Panc1 (cell line): ENCODE results near the gene GCC2. TPM values are rescaled to one million over a fixed set of nuclear protein-coding genes. Genes with fewer than 3 reads are reported as not detected.

Experiments used
- ATAC-seq: fragments of 200-7000 bp; cut with Tn5 transposase; 2 replicates; pipeline ENCODE4 v1.9.1; 2020; ENCODE audit warnings: mild to moderate bottlenecking, moderate library complexity
- BruUV-seq: library from RNA; stranded (reverse); fragments of 400-500 nt; replicated peaks from 2 replicates; lab custom pipeline; 2021; lab: Mats Ljungman, UMichigan
- CTCF ChIA-PET: fragments of 300-600 bp; sonication (Branson Sonifier 250); formaldehyde crosslinking; loops from one replicate; lab custom pipeline; 2022; ENCODE audit warnings: antibody characterized with exemption; lab: Charles Lee
- POLR2A ChIA-PET: fragments of 300-600 bp; sonication (Branson Sonifier 250); formaldehyde crosslinking; loops from one replicate; lab custom pipeline; 2022; ENCODE audit warnings: antibody characterized with exemption; lab: Charles Lee
- DNase-seq: peaks from one replicate; pipeline ENCODE4 v3.0.0-alpha.2; 2010; ENCODE audit warnings: low read depth, low spot score
- H3K27ac ChIP-seq: 2 replicates; pipeline ENCODE4 v1.5.1; 2011; ENCODE audit warnings: mild to moderate bottlenecking, low read length, inconsistent platforms
- H3K27me3 ChIP-seq: fragments of 200-500 bp; sonication (Bioruptor generic); 2 replicates; pipeline ENCODE4 v1.6.0; 2014; ENCODE audit warnings: low read length, inconsistent platforms; ENCODE audit not compliant: control insufficient read depth, insufficient read depth
- H3K36me3 ChIP-seq: fragments of 200-500 bp; sonication (Bioruptor generic); 2 replicates; pipeline ENCODE4 v1.5.1; 2014; ENCODE audit warnings: inconsistent platforms, mild to moderate bottlenecking, low read length, moderate library complexity; ENCODE audit not compliant: control insufficient read depth, insufficient read depth
- H3K4me1 ChIP-seq: 2 replicates; pipeline ENCODE4 v1.5.1; 2011; ENCODE audit warnings: inconsistent platforms, mild to moderate bottlenecking, low read length, moderate library complexity; ENCODE audit not compliant: control insufficient read depth, insufficient read depth
- H3K4me3 ChIP-seq, 2 experiments: 2 replicates each; pipeline ENCODE4 v1.5.1; 2011 to 2012; ENCODE audit warnings: low read depth in 2 of 2, low read length in 2 of 2, mild to moderate bottlenecking in 2 of 2, inconsistent platforms in 1 of 2, moderate library complexity in 1 of 2
- H3K9me3 ChIP-seq: fragments of 200-500 bp; sonication (Bioruptor generic); 2 replicates; pipeline ENCODE4 v1.5.1; 2014; ENCODE audit warnings: low read depth, mild to moderate bottlenecking, inconsistent platforms, low read length, moderate library complexity; ENCODE audit not compliant: control insufficient read depth, insufficient read depth
- CTCF ChIP-seq: fragments of 450-650 bp; IDR thresholded peaks from 2 replicates; pipeline ENCODE4 v1.5.1; 2017; ENCODE audit warnings: mild to moderate bottlenecking
- POLR2AphosphoS5 ChIP-seq: IDR thresholded peaks from 2 replicates; pipeline ENCODE4 v1.6.1; 2012; ENCODE audit warnings: mild to moderate bottlenecking, low read depth, low read length, moderate library complexity
- REST ChIP-seq, 2 experiments: IDR thresholded peaks; 2 replicates each; pipeline ENCODE4 v1.6.1; 2011 to 2012; ENCODE audit warnings: low read depth in 2 of 2, control low read depth in 1 of 2, low read length in 1 of 2, mild to moderate bottlenecking in 1 of 2, moderate library complexity in 1 of 2; ENCODE audit not compliant: insufficient read depth in 1 of 2
- SIN3A ChIP-seq: IDR thresholded peaks from 2 replicates; pipeline ENCODE4 v1.6.1; 2012; ENCODE audit warnings: low read depth, mild to moderate bottlenecking, low read length, moderate library complexity, borderline replicate concordance; ENCODE audit not compliant: insufficient read depth
- TCF7L2 ChIP-seq: IDR thresholded peaks from 2 replicates; pipeline ENCODE4 v1.6.1; 2011; ENCODE audit warnings: mild to moderate bottlenecking, low read depth, low read length, inconsistent platforms
- in situ Hi-C: cut with HindIII; loops from 2 replicates; pipeline ENCODE4 v1.10.0; 2016; ENCODE audit warnings: low sequenced_read_pairs, low pct_unique_long_range_greater_than_20kb
- intact Hi-C: fragments of 100-400 bp; cut with micrococcal nuclease; formaldehyde crosslinking; loops from one replicate; pipeline ENCODE4 v1.10.0; 2022; ENCODE audit not compliant: unreplicated experiment
- total RNA-seq: library from RNA; stranded (reverse); gene quantifications from one replicate; pipeline ENCODE4 v1.2.1, GENCODE V29; 2021; ENCODE audit not compliant: unreplicated experiment

Gene GCC2
- total RNA-seq, 1 experiment from 2014 or later, result 23.4 TPM

GRCh38 chr2:108536911-108537310, 87.9 kb downstream of the GCC2 start:
- POLR2A ChIA-PET, result no interaction called here
- ATAC-seq (no peak), DNase-seq (no peak)
- no peaks in the 10 kb centered on the region for H3K27me3 ChIP-seq
- H3K4me3 ChIP-seq, result no peak overlapping the region
- H3K9me3 ChIP-seq, result no peaks in the 10 kb centered on the region
- intact Hi-C loops (loop anchor here (5.0 kb wide), 1 partner anchor 40 kb away; no protein-coding TSS in a partner anchor), in situ Hi-C loops (no loop called here)
- H3K36me3 ChIP-seq, result no peaks in the 10 kb centered on the region
- TF ChIP-seq POLR2AphosphoS5 (no peak), REST (IDR thresholded peaks at IDR 0.05; ENCODE audit: insufficient read depth in 1 of 2, low read depth in 2 of 2, low read length in 1 of 2) (no peak), SIN3A (no peak), CTCF (no peak), TCF7L2 (no peak)
- peaks cover 50% of the 10 kb centered on the region for H3K4me1 ChIP-seq
- no TSS peak for BruUV-seq
- CTCF ChIA-PET, result no interaction called here
- H3K27ac ChIP-seq, result peak overlapping the region; percentile 3; the same call in 1 of the 2 replicates

GRCh38 chr2:108538000-108538625, 89.1 kb downstream of the GCC2 start:
- ATAC-seq, result no peak
- intact Hi-C loops, result loop anchor here (5.0 kb wide), 1 partner anchor 39 kb away; no protein-coding TSS in a partner anchor
- H3K27ac ChIP-seq, result no peak overlapping the region
- ChIA-PET POLR2A (interaction anchor here (0.6 to 0.8 kb wide), 2 partner anchors 46 to 65 kb away, joined by 3 to 9 read pairs; no protein-coding TSS in a partner anchor), CTCF (no interaction called here)
- no peaks in the 10 kb centered on the region for H3K9me3 ChIP-seq
- no peaks in the 10 kb centered on the region for H3K36me3 ChIP-seq
- TF ChIP-seq TCF7L2 (no peak), CTCF (no peak), REST (IDR thresholded peaks at IDR 0.05; ENCODE audit: insufficient read depth in 1 of 2, low read depth in 2 of 2, low read length in 1 of 2) (no peak), SIN3A (no peak)
- H3K4me1 ChIP-seq, result peaks cover 38% of the 10 kb centered on the region
- in situ Hi-C loops, result no loop called here
- no peak for DNase-seq
- no TSS peak for BruUV-seq
- H3K27me3 ChIP-seq, result no peaks in the 10 kb centered on the region
- no peak overlapping the region for H3K4me3 ChIP-seq
